ENCODE data around the gene SLC16A8.
"Not testable (repeated sequence)": the region's sequence is repeated elsewhere in the genome, so short reads cannot be mapped to it uniquely, and the experiment has no call there.

Gene SLC16A8, protein sequence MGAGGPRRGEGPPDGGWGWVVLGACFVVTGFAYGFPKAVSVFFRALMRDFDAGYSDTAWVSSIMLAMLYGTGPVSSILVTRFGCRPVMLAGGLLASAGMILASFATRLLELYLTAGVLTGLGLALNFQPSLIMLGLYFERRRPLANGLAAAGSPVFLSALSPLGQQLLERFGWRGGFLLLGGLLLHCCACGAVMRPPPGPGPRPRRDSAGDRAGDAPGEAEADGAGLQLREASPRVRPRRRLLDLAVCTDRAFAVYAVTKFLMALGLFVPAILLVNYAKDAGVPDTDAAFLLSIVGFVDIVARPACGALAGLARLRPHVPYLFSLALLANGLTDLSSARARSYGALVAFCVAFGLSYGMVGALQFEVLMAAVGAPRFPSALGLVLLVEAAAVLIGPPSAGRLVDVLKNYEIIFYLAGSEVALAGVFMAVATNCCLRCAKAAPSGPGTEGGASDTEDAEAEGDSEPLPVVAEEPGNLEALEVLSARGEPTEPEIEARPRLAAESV

DNA sequence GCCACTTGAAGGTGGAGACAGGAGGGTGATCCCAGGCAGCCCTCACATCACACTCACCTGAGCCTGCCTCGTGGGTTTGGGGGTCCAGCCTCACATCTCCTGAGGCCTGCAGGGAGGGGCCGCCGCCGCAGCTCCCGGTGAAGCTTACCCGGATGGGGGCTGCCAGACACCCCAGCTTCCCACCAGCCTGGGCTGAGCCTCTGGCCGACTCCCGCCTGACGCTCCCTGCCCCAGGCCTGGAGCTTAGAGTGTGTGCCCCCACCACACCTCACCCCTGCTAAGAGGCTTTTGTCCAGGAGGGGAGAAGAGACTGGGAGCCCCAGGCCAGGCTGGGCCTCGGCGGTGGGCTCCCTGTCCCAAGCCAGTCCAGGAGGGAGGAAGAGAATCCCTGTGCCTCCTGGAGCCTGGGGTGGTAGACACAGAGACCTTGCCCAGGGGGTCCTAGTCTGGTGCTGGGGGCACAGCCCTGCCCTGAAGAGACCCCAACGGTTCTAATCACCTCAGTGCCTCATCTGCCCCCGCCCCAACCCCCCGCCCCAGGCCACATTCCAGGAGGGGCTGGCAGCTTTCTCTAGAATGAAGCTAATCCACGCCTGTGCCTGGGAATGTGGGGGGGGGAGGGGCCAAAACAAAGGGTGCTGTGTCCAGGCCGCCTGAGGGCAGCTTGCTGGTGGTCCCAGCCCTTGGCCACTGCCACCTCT lies at the start of gene SLC16A8:
SLC16A8 (minus strand) TSS at position 254 of the 701 bp plus-strand sequence. CDS start 1,311 bp downstream, outside the sequence.
- no peak for DNase-seq

DNA sequence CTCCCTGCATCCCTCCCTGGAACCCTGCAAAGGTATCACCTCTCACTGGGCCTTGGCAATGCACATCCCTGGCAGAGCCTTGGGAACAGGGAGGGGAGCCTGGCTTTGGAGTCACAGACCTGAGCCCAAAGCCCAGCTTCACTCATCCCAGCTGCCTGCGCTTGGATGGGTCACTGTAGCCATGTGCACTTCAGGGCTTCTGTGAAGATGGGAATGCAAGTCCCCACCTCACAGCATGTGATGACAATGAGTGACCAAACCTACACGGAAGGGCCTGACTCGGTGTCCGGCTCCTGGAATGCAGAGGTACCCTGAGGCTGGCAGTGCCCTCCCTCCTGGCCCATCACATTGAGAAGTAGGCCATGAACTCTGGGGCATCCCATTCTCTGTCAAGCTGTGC lies 49.3 kb upstream of the SLC16A8 start:
- DNase-seq = no peak

DNA sequence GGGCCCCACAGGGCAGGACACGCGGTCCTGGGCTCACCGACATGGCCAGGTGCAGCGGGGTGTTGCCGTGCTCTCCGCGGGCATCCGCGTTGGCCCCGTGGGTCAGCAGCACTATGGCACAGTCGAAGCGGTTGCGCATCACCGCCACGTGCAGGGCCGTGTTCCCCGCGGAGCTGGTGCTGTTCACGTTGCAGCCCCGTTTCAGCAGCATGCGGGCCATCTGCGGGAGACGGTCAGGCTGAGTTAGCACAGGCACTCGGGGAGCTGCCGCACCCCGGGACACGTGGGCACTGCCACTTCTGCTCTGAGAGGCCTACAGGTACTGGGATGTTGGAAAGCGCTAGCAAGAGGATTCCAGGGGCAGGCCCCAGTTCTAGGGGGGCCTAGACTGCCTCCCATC lies 48.8 kb upstream of the SLC16A8 start:
- no peak for DNase-seq

DNA sequence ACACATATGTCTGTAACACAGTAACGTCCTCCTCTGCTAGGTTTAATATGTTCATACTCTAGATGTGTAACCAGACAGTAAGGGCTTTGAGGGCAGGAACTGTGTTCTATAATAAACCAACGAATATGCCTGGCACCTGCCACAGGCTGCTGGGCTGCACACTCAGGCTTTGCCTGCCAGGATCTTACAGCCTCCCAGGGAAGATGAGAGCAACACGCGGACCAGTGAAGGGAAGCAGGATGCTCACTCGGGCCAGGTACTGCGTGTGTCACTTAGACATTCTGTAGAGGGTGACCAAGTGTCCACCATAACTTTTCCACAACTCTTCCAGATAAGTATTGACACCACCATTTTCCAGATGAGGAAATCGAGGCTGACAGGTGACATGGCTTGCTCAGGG lies 48.2 kb upstream of the SLC16A8 start:
- DNase-seq = no peak

DNA sequence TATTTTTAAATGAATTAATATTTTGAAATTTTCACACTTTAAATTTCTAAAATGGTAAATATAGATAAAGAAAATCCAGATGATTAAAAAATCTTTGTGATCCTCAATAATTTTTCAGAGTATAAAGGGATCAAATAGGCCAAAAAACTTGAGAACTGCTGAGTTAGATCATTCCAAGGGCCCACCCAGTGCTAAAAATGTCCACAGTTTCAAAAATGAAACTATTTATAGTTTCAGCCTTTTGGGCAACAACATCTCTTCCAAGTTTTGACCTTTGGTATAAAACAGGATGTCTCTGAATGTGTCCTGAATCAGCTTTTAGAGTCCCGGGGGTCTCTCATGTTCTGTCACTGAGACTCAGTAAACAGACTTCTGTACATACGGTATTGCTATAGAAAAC lies 47.4 kb upstream of the SLC16A8 start:
- no peak for DNase-seq

DNA sequence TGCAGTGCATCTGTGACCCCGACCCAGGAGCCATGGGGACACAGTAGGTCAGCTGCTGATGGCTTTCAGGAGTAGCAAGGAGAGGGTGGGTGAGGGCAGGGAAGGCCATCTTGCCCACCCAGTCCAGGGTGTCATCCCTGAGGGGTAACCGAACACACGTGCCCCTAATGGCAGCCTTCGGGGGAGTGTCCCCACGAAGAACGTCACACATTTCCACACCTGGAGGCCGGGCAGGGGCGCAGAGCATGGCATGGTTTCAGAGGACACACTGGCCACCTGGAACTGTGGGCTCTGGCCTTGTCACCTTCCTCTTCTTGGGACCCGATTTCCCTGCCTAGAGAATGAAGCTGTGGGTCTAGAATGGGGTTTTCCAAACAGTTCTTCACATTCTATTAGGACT lies 45.9 kb upstream of the SLC16A8 start:
- no peak for DNase-seq

DNA sequence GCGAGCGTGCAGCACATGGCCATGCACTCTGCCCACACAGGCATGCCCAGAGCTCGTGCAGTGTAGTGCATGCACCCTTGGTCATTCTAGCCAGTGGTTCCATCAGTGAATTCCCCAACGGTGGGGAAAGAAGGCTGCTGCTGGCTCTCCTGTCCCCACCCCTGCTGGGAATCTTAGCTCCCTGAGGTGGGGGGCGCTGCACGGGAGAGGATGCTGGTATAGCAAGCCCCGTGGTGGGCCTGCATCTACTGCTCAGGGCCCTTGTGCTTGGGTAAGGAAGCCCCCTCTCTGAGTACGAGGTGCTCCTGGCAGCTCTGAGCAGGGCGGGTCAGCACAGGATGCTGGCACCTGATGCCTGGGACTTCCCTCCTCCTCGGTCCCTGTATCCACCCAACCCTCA lies 45.0 kb upstream of the SLC16A8 start:
- no peak for DNase-seq

DNA sequence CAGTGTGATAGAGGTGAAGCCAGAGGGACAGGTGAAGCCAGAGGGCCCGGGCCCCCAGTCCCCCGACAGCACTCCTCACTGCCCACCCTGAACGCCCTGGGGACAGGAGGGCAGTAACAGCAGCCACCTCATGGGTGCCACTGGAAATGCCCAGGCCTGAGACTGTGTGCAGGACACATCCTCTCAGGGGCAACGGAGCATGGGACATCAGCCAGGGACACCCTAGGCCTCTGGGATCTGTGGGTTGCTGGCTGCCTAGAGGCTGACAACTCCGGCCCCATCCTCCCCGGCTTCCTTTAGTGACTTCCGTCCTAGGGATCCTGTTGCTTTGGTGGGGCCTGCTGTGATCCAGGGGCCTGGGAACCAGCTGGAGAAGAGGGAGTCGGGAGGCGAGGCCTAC lies 43.9 kb upstream of the SLC16A8 start:
- no peak for DNase-seq

DNA sequence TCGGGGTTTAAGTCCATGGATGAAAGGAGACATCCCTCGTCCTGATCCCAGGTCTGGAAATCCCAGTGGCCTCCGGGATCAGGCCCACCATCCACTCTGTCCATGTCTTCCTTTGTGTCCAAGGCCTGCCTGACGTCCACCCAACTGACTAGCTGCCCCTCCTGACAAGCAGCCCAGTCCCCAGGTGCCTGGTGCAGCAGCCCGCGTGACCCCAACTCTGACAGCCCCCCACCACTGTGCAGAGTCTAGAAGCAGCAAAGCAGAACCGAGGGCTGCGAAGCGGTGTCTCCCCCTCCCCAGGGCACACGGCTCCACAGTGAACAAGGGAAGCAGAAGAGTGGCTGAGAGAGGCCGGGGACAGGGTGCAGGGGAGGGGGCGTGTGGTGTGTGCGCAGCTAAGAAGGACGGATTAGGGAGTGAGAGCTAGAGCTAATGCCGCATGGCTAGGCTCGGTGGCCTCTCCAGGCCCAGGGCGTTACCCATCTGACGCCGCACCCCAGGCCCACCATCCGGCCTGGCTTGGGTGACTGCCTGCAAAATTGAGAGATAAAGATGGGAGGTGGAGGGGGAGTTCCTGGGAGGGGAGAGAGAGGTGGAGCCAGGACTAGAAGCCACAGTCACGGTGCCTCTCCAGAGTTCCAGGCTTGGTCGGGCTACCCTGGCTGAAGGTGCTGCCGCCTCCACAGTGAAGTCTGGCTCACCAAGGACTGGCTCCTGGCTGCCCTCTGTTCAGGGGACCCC lies 43.1 kb upstream of the SLC16A8 start:
- no peak for DNase-seq

DNA sequence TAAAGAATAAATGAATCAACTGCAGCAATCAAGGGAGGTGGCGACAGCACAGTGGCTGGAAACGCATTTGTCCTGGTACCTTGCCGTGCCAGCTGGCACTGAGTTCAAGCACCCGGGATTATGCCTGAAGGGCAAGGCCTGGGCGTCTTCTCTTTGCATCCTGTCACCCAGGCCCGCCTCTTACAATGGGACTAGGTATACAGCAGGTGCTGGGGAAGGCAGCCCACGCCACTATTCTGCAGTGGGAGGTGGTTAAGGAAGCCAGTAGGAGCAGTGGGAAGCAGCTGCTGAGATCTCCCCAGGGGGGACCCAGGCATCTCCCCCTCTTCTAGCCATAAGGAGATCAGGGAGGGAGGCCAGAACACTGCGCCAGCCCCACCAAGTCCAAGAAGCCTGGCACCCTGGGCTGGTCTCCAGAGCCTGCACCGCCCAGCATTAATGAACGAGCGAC lies 41.8 kb upstream of the SLC16A8 start:
- no peak for DNase-seq

DNA sequence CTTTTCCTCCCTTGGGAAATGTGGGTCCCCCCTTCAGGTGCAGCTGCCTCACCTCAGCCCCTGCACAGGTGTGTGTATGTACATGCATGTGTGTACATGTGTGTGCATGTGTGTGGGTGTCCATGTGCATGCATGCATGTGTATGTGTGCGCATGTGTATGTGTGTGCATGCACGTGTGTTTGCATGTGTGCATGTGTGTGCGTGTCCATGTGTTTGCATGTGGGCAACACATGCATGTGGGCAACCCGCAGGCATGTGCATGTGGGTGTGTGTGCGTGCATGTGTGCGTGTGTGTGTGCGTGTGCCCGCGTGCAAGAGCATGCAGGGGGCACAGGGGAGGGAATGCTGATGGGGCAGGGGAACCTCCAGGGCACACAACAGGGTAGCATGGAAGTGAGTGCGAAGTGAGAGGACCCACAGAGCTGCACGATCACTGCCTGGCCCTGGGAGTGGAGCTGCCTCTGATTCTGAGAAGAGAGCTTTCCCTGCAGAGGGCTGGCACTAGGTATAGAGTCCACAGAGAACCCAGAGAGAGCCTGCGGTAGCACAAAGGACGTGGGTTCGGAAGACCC lies 41.1 kb upstream of the SLC16A8 start:
- no peak for DNase-seq

DNA sequence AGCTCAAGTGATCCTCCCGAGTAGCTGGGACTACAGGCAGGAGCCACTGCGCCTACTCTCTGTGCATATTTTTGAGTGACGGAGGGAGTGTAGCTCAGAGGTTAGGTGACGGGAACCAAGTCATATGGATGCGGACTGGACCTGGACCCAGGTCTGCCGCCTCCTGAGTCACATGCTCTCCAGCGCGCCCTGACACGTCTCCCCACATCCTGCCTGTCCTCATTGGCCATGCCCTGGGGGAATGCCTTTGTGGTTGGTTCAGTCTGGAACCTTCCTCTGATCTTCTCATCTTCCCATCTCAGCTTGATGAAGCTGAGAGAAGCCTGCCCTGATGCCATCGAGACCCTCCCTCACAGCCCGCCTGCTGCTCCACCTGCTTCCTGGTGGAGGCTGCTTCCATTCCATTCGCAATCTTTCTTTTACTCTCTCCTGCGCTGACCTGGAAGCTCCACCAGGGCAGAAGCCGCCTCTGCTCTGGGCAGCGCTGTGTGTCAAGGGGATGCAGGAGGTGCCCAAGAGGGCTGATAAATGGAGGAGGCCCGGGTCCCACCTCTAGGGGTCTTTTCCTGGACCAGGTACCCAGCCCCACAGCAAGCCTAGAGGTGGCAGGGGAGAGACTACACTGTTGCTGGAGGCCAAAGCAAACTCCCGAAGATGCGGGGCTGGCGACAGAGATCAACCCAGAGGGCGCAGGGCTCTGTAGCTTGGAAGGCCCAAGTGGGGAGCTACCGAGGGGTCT lies 40.4 kb upstream of the SLC16A8 start:
- no peak for DNase-seq

DNA sequence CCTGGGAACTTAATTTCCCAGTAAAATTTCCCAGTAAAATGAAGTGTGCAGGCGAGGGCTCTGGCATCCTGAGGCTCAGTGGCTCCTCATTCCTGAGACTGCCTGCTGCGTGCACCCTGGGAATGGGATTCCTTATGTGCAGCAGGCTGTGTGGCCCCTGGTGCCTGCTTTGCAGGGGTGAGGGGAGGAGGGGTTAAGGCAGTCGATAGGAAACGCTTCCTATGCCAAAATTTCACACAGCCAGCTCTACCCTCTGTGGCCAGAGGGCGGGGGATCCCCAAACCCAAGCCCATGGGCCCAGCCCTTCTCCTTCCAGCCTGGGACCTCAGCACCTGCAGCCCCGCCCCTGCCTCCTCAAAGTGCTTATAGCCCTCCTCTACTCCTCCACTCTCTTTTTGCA lies 38.6 kb upstream of the SLC16A8 start:
- no peak for DNase-seq

DNA sequence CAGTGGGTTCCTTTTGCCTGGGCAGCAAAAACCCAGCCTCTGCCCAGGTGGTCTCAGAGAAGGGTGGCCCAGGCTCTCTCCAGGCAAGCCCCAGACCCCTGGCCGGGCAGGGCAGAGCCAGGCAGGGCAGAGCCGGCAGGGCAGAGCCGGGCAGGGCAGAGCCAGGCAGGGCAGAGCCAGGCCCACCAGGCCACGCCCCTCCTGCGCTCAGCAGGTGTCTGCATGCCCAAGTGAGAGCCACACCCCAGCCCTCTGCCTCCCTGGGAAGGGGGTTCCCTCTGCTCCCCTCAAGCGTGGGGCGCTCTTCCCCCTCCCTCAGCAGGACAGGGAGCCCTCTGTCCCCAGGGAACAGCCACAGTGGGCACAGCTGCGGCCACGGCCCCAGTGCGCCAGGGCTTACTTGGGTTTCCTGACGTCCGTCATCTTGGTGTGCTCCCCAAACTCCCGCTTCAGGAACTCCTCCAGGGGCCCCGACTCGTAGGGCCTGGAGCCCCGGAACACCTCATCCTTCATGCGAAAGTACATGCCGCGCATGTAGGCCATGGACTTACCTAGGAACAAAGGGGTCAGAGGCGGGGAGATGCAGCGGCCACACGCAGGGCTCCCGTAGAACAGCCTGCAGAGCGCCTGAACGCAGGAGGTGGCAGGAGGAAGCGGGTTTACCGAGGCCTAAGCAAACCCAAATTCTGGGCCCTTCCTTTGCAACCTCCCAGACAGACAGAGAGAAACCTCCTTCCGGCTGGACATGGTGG lies 36.6 kb upstream of the SLC16A8 start:
- DNase-seq = no peak

DNA sequence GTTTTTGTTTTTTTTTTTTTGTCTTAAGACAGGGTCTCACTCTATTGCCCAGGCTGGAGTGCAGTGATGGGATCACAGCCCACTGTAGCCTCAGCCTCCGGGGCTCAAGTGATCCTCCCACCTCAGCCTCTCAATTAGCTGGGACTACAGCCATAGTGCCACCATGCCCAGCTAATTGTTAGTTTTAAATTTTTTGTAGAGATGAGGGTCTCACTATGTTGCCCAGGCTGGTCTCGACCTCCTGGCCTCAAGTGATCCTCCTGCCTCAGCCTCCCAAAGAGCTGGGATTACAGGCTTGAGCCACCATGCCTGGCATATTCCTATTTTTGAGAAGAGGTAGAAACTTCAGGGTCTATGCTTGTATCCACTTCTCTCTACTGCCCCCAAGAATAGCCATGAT lies 34.8 kb upstream of the SLC16A8 start:
- not testable (repeated sequence) for DNase-seq

DNA sequence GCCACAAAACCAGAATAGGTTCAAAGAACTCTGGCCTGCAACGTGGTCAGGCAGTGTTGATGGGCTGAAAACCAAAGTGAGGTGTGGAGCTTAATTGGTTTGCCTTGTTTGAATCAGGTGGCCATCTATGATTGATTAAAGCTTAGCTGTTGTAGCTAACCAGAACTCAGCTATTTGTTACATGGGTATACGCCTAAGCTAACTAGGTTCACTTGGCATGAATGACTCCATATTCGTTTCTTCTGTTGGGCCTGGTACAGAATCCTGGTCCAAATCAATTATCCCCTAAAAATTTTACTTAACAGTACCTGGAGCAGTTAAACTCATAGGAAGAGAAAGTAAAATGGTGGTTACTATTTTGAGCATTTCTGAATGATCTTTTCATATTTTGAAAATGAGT lies 34.2 kb upstream of the SLC16A8 start:
- no peak for DNase-seq

DNA sequence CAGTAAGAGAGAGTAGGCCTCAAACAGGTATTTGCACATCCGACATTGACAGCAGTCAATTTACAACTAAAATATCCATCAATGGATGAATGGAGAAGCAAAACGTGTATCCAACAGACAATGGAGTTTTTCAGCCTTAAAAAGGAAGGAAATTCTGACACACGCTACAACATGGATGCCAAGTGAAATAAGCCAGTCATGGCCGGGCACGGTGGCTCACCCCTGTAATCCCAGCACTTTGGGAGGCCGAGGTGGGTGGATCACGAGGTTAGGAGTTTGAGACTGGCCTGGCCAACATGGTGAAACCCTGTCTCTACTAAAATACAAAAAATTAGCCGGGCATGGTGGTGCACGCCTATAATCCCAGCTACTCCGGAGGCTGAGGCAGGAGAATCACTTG lies 33.6 kb upstream of the SLC16A8 start:
- DNase-seq = not testable (repeated sequence)

DNA sequence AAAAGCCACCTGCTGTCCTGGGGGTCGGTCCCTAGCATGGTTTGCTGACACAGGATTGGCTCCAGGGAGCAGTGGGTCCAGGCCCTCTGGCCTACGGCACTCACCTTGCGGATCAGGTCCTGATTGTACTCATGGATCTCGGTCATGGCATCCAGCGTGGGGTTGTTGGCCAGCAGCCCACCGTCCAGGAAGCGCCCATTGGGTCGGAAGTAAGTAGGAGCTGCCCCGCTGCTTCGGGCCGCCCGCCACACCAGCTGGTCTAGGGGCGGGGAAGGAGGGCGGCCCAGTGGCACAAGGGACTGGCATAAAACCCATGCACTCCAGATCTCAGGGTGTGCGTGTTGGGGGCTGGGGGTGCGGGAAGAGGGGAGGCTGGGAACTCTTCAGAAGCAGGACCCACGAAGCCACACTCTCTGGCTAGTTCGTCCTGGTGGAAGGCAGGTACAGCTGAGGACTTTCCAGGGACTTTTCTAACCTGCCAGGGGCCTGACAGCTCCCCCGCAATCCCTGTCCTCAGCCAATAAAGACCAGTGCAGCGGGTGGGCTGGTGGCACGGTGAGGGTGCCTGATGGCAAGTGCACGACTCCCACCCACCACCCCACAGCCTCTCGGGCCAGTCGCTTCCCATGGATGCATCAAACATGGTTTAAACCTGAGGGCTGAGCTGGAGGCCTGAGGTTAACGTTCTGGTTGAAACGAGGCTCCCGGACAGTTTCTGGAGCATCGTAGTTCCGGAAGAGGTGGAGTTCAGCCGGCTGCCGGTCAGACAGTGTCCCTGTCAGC lies 31.6 kb upstream of the SLC16A8 start:
- no peak for DNase-seq

DNA sequence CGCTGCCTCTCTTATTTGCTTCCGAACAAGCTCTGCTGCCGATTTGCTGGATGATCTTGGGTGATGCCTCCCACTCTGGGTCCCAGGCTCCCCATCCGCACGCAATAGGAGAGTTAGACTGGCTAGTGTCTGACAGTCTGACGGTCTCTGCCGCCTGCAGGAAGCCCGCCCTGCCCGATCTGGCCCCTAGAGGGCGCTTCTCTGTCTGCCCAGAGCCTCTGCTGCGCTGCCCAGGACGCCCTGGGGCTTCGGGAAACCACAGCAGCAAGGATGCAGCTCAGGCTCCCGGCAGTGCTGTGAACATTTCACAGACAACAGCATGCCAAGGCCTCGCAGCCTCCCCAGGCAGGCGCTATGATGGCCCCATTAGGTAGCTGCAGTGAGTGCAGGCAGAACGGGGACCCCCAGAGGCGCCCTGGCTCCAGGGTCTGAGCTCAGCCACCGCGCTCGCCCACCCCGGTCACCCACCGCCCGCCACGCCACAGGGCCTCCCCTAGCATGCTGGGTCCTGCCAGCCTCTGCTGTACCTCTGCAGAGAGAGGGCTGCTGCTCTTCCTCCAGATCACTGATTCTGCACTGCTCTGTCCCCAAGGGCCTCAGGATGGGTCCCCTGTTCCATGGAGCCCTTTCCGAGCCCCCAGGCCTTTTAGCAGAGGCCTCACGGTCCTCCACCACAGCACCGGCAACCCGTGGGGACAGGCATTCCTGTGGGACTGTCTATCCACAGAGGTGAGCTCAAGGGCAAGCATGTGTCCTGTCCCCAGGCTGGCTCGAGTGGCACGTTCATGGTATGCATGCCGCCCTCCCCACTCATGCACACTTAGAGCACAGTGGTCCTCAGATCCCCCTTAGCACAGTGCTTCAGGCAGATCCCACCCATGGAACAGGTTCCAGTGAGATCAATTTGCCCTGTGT lies 30.8 kb upstream of the SLC16A8 start:
- DNase-seq = no peak

DNA sequence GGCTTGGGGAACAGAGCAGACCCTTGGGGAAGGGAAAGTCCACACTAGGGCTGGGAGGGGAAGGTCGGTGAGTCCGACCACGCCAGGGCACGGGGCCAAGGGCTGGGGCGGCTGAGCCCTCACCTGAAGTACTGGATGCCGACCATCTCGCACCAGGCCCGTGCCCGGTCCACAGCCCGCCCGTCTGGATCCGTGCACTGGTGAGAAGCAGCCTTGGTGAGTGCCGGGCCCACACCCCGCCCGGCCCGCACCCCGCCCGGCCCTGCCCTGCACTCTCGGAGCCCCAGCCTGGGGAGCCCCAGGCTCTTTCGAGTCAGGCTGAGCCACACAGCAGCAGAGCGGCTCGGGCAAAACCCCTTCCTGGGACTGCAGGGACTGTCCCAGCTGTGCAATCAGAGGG lies 28.4 kb upstream of the SLC16A8 start:
- DNase-seq = no peak
